HEK293 (cell line): ENCODE measurements around the gene HNRNPH1.
A peak's percentile ranks its signal among the peaks of the same experiment; 100 is the strongest.

Experiments used
- CTCF ChIA-PET: fragments of 350-600 bp; formaldehyde crosslinking; extraction: SDS; loops from one replicate; lab custom pipeline; 2021; ENCODE audit warnings: antibody characterized with exemption; lab: Yijun Ruan, JAX
- POLR2A ChIA-PET: fragments of 300-600 bp; formaldehyde crosslinking; extraction: SDS; loops from one replicate; lab custom pipeline; 2020; ENCODE audit warnings: antibody characterized with exemption, inconsistent platforms; lab: Yijun Ruan, JAX
- H3K27ac ChIP-seq: fragments of 200-500 bp; sonication (Bioruptor generic); 2 replicates; pipeline ENCODE4 v1.5.1; 2014; ENCODE audit warnings: low read depth, low read length, control low read depth, inconsistent platforms; ENCODE audit errors: extremely low read depth
- H3K36me3 ChIP-seq, 2 experiments: fragments of 200-500 bp in 1 of 2; sonication (Bioruptor generic) in 1 of 2; 1 replicate in 1 of 2; 2 replicates in 1 of 2; pipeline ENCODE4 v1.5.1; 2014 to 2017; ENCODE audit warnings: inconsistent platforms in 2 of 2, low read length in 2 of 2; ENCODE audit not compliant: control insufficient read depth in 2 of 2, insufficient read depth in 1 of 2
- H3K4me1 ChIP-seq: fragments of 200-500 bp; sonication (Bioruptor generic); 2 replicates; pipeline ENCODE4 v1.5.1; 2014; ENCODE audit warnings: mild to moderate bottlenecking, low read length, inconsistent platforms; ENCODE audit not compliant: control insufficient read depth, insufficient read depth
- H3K4me3 ChIP-seq: 2 replicates; pipeline ENCODE4 v1.5.1; 2011; ENCODE audit warnings: low read depth, mild to moderate bottlenecking, control low read depth, low read length, moderate library complexity
- H3K9me3 ChIP-seq: fragments of 200-500 bp; sonication (Bioruptor generic); 2 replicates; pipeline ENCODE4 v1.5.1; 2014; ENCODE audit warnings: low read depth, low read length, inconsistent platforms; ENCODE audit not compliant: control insufficient read depth, insufficient read depth
- BCL11B ChIP-seq: fragments of 450-650 bp; formaldehyde crosslinking; IDR thresholded peaks from 2 replicates; pipeline ENCODE4 v1.5.1; 2016; ENCODE audit warnings: low read depth, missing biosample characterization, missing genetic modification characterization
- IKZF3 ChIP-seq: fragments of 450-650 bp; IDR thresholded peaks from 2 replicates; pipeline ENCODE4 v1.5.0; 2018; ENCODE audit warnings: missing biosample characterization, mild to moderate bottlenecking, missing genetic modification characterization, moderate library complexity
- MYNN ChIP-seq: fragments of 450-650 bp; formaldehyde crosslinking; IDR thresholded peaks from 2 replicates; pipeline ENCODE4 v1.5.1; 2016; ENCODE audit warnings: missing biosample characterization, missing genetic modification characterization, borderline replicate concordance
- MZF1 ChIP-seq: fragments of 450-650 bp; formaldehyde crosslinking; IDR thresholded peaks from 2 replicates; pipeline ENCODE4 v1.5.1; 2017; ENCODE audit warnings: missing biosample characterization, missing genetic modification characterization, borderline replicate concordance
- OSR2 ChIP-seq: fragments of 450-650 bp; formaldehyde crosslinking; IDR thresholded peaks from 2 replicates; pipeline ENCODE4 v1.5.1; 2016; ENCODE audit warnings: missing biosample characterization, missing genetic modification characterization
- SCRT2 ChIP-seq: fragments of 450-650 bp; formaldehyde crosslinking; IDR thresholded peaks from 2 replicates; pipeline ENCODE4 v1.5.1; 2016; ENCODE audit warnings: missing biosample characterization, missing genetic modification characterization
- SETDB1 ChIP-seq: IDR thresholded peaks from one replicate; pipeline ENCODE4 v1.6.1; 2017; ENCODE audit warnings: mild to moderate bottlenecking, low read length, moderate library complexity, mixed read lengths; ENCODE audit not compliant: insufficient read length
- TCF7L2 ChIP-seq: IDR thresholded peaks from 2 replicates; pipeline ENCODE4 v1.6.1; 2011; ENCODE audit warnings: low read depth, mild to moderate bottlenecking, inconsistent platforms, low read length, moderate library complexity, borderline replicate concordance
- ZFHX2 ChIP-seq: fragments of 450-650 bp; formaldehyde crosslinking; conservative IDR thresholded peaks from 2 replicates; pipeline ENCODE4 v1.5.1; 2016; ENCODE audit warnings: missing biosample characterization, missing genetic modification characterization
- ZNF132 ChIP-seq: fragments of 450-650 bp; formaldehyde crosslinking; IDR thresholded peaks from 2 replicates; pipeline ENCODE4 v1.5.1; 2017; ENCODE audit warnings: missing biosample characterization, missing genetic modification characterization, borderline replicate concordance
- ZNF133 ChIP-seq: fragments of 450-650 bp; formaldehyde crosslinking; IDR thresholded peaks from 2 replicates; pipeline ENCODE4 v1.5.1; 2016; ENCODE audit warnings: missing biosample characterization, missing genetic modification characterization
- ZNF175 ChIP-seq: fragments of 450-650 bp; formaldehyde crosslinking; IDR thresholded peaks from 2 replicates; pipeline ENCODE4 v1.5.1; 2016; ENCODE audit warnings: missing biosample characterization, missing genetic modification characterization
- ZNF184 ChIP-seq: fragments of 450-650 bp; IDR thresholded peaks from 2 replicates; pipeline ENCODE4 v1.5.1; 2018; ENCODE audit warnings: missing biosample characterization, mild to moderate bottlenecking, missing genetic modification characterization
- ZNF2 ChIP-seq: fragments of 450-650 bp; formaldehyde crosslinking; IDR thresholded peaks from 2 replicates; pipeline ENCODE4 v1.5.1; 2016; ENCODE audit warnings: missing biosample characterization, missing genetic modification characterization
- ZNF24 ChIP-seq: fragments of 450-650 bp; formaldehyde crosslinking; IDR thresholded peaks from 2 replicates; pipeline ENCODE4 v1.5.1; 2016; ENCODE audit warnings: missing biosample characterization, missing genetic modification characterization
- ZNF266 ChIP-seq: fragments of 450-650 bp; formaldehyde crosslinking; IDR thresholded peaks from 2 replicates; pipeline ENCODE4 v1.5.1; 2016; ENCODE audit warnings: missing biosample characterization, missing genetic modification characterization, low read depth
- ZNF292 ChIP-seq: fragments of 450-650 bp; formaldehyde crosslinking; IDR thresholded peaks from 2 replicates; pipeline ENCODE4 v1.5.1; 2016; ENCODE audit warnings: low read depth, missing biosample characterization, missing genetic modification characterization, borderline replicate concordance
- ZNF571 ChIP-seq: fragments of 450-650 bp; formaldehyde crosslinking; IDR thresholded peaks from 2 replicates; pipeline ENCODE4 v1.5.0; 2017; ENCODE audit warnings: missing biosample characterization, missing genetic modification characterization
- ZNF660 ChIP-seq: fragments of 450-650 bp; IDR thresholded peaks from 2 replicates; pipeline ENCODE4 v1.5.1; 2018; ENCODE audit warnings: missing biosample characterization, mild to moderate bottlenecking, missing genetic modification characterization
- ZNF76 ChIP-seq: fragments of 450-650 bp; formaldehyde crosslinking; IDR thresholded peaks from 2 replicates; pipeline ENCODE4; 2016; ENCODE audit warnings: low read depth, missing biosample characterization, missing genetic modification characterization, borderline replicate concordance
- TF ChIP-seq, protein P1 (sequence below): fragments of 450-650 bp; formaldehyde crosslinking; optimal IDR thresholded peaks from 2 replicates; pipeline ENCODE3; 2016; ENCODE audit warnings: missing biosample characterization, mild to moderate bottlenecking, missing genetic modification characterization
- TF ChIP-seq, protein P2 (sequence below): fragments of 450-650 bp; formaldehyde crosslinking; IDR thresholded peaks from 2 replicates; pipeline ENCODE4 v1.5.1; 2017; ENCODE audit warnings: missing biosample characterization, missing genetic modification characterization
- TF ChIP-seq, protein P3 (sequence below): IDR thresholded peaks from 2 replicates; pipeline ENCODE4 v1.6.1; 2011; ENCODE audit warnings: mild to moderate bottlenecking, low read depth, low read length, borderline replicate concordance
- TF ChIP-seq, protein P4 (sequence below): fragments of 450-650 bp; formaldehyde crosslinking; IDR thresholded peaks from 2 replicates; pipeline ENCODE4 v1.5.1; 2016; ENCODE audit warnings: missing biosample characterization, missing genetic modification characterization

The HNRNPH1 gene

DNA sequence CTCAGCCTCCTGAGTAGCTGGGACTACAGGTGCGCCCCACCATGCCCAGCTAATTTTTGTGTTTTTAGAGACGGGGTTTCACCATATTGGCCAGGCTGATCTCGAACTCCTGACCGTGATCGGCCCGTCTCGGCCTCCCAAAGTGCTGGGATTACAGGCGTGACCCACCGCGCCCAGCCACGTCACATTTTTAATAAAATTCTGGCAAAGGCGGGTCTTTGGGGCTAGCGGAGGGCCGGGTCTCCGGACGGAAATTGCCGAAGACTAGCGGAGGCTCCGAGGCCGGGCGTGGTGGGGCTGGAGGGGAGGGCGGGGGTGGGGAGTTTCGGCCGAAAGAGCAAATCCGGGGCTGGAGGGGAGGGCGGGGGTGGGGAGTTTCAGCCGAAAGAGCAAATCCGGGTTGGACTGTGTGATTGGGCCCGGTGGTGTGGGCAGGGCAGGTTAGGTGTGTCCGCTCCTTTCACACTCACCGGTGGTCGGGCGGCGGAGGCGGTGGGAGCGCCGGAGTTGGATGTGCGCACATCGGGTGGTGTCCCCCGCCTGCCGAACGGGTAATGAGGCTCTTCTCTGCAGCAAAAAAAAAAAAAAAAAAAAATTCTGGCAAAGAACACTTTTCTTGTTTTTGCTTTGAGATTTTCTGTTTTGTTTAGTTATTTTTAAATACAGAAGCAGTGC lies 46.0 kb downstream of the HNRNPH1 start (continued):
- no peak for TF ChIP-seq ZNF292 (tag by site-specific recombination)
- TF ChIP-seq, protein P1, sequence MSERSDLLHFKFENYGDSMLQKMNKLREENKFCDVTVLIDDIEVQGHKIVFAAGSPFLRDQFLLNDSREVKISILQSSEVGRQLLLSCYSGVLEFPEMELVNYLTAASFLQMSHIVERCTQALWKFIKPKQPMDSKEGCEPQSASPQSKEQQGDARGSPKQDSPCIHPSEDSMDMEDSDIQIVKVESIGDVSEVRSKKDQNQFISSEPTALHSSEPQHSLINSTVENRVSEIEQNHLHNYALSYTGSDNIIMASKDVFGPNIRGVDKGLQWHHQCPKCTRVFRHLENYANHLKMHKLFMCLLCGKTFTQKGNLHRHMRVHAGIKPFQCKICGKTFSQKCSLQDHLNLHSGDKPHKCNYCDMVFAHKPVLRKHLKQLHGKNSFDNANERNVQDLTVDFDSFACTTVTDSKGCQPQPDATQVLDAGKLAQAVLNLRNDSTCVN (tag by site-specific recombination) = no peak
- TF ChIP-seq ZNF660 = no peak
- TF ChIP-seq IKZF3 (tag by site-specific recombination) = no peak
- no peak for TF ChIP-seq MYNN

DNA sequence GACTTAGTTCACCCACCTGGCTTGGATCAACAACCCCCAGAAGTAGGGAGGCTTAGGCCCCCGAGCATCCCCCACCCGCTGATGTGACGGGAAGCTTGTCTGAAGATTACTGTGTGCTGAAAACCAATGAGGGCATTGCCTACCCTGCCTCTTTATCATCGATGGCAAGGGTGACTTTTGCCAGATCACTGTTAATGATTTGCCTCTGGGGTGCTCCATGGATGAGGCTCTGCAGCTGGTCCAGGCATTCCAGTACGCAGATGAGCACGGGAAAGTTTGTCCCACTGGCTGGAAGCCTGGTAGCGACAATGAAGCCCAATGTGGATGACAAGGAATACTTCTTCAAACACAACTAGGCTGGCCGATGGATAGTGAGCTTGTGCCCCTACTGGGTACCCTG lies 51.1 kb downstream of the HNRNPH1 start:
- ChIA-PET CTCF (interaction anchor here (0.6 kb wide), 1 partner anchor 61 kb away, joined by 3 read pairs; no protein-coding TSS in a partner anchor), POLR2A (no interaction called here)
- no peaks in the 10 kb centered on the region for H3K9me3 ChIP-seq
- H3K4me1 ChIP-seq = no peaks in the 10 kb centered on the region
- no peak overlapping the region for H3K4me3 ChIP-seq
- TF ChIP-seq, protein P2, sequence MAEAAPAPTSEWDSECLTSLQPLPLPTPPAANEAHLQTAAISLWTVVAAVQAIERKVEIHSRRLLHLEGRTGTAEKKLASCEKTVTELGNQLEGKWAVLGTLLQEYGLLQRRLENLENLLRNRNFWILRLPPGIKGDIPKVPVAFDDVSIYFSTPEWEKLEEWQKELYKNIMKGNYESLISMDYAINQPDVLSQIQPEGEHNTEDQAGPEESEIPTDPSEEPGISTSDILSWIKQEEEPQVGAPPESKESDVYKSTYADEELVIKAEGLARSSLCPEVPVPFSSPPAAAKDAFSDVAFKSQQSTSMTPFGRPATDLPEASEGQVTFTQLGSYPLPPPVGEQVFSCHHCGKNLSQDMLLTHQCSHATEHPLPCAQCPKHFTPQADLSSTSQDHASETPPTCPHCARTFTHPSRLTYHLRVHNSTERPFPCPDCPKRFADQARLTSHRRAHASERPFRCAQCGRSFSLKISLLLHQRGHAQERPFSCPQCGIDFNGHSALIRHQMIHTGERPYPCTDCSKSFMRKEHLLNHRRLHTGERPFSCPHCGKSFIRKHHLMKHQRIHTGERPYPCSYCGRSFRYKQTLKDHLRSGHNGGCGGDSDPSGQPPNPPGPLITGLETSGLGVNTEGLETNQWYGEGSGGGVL (tag by site-specific recombination) = no peak
- TF ChIP-seq ZNF2 (no peak), ZNF132 (no peak), MZF1 (tag by site-specific recombination) (no peak), ZNF133 (no peak), ZFHX2 (tag by site-specific recombination) (no peak), ZNF76 (no peak)
- no peak overlapping the region for H3K27ac ChIP-seq
- H3K36me3 ChIP-seq = peaks cover 47 to 70% of the 10 kb centered on the region in 2 experiments

GRCh38 chr5:179568721-179569120 lies 54.8 kb downstream of the HNRNPH1 start:
- TF ChIP-seq SCRT2 = peak; percentile 33; the same call in 1 of the 2 replicates
- TF ChIP-seq, protein P3, sequence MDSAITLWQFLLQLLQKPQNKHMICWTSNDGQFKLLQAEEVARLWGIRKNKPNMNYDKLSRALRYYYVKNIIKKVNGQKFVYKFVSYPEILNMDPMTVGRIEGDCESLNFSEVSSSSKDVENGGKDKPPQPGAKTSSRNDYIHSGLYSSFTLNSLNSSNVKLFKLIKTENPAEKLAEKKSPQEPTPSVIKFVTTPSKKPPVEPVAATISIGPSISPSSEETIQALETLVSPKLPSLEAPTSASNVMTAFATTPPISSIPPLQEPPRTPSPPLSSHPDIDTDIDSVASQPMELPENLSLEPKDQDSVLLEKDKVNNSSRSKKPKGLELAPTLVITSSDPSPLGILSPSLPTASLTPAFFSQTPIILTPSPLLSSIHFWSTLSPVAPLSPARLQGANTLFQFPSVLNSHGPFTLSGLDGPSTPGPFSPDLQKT = no peak
- POLR2A ChIA-PET = no interaction called here
- no peak overlapping the region for H3K4me3 ChIP-seq
- CTCF ChIA-PET = no interaction called here
- H3K9me3 ChIP-seq = no peaks in the 10 kb centered on the region
- peaks cover 66 to 81% of the 10 kb centered on the region in 2 experiments for H3K36me3 ChIP-seq
- H3K4me1 ChIP-seq = no peaks in the 10 kb centered on the region
- H3K27ac ChIP-seq = no peak overlapping the region

DNA sequence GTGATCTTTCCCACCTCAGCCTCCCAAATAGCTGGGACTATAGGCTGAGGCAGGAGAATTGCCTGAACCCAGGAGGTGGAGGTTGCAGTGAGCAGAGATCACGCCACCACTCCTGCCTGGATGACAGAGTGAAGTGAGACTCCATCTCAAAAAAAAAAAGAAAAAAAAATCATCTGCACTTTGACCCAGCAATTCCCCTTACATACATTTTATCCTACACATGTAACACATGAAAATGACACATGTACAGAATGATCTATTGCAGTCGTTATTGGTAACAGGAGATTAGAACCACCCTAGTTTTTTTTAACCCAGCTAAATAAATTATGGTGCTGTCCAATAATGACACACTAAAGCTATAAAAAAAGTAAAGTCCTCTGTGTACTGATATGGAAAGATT lies 58.9 kb downstream of the HNRNPH1 start:
- H3K36me3 ChIP-seq = peaks cover 74% of the 10 kb centered on the region in 2 experiments
- no peak overlapping the region for H3K4me3 ChIP-seq
- H3K9me3 ChIP-seq = no peaks in the 10 kb centered on the region
- 0 out of 2 replicates have a peak, but pooled peaks cover 3% of the 10 kb centered on the region for H3K4me1 ChIP-seq
- ChIA-PET POLR2A (interaction anchor here (1.0 kb wide), 1 partner anchor 36 kb away, joined by 7 read pairs; no protein-coding TSS in a partner anchor), CTCF (no interaction called here)
- TF ChIP-seq, protein P4, sequence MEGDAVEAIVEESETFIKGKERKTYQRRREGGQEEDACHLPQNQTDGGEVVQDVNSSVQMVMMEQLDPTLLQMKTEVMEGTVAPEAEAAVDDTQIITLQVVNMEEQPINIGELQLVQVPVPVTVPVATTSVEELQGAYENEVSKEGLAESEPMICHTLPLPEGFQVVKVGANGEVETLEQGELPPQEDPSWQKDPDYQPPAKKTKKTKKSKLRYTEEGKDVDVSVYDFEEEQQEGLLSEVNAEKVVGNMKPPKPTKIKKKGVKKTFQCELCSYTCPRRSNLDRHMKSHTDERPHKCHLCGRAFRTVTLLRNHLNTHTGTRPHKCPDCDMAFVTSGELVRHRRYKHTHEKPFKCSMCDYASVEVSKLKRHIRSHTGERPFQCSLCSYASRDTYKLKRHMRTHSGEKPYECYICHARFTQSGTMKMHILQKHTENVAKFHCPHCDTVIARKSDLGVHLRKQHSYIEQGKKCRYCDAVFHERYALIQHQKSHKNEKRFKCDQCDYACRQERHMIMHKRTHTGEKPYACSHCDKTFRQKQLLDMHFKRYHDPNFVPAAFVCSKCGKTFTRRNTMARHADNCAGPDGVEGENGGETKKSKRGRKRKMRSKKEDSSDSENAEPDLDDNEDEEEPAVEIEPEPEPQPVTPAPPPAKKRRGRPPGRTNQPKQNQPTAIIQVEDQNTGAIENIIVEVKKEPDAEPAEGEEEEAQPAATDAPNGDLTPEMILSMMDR = no peak
- TF ChIP-seq OSR2 (tag by site-specific recombination) = no peak
- no peak for TF ChIP-seq ZNF184 (tag by site-specific recombination)
- TF ChIP-seq ZNF660 = no peak
- no peak for TF ChIP-seq ZNF175 (tag by site-specific recombination)
- TF ChIP-seq ZNF571 = no peak
- no peak for TF ChIP-seq BCL11B (tag by site-specific recombination)
- TF ChIP-seq SETDB1 = no peak
- TF ChIP-seq ZNF24 (tag by site-specific recombination) = no peak
- no peak for TF ChIP-seq ZNF132
- TF ChIP-seq ZNF266 = no peak
- no peak for TF ChIP-seq TCF7L2
- H3K27ac ChIP-seq = no peak overlapping the region
